HepG2 (cell line): ENCODE results near the gene MTG1. TPM values are rescaled to one million over a fixed set of nuclear protein-coding genes. Genes with fewer than 3 reads are reported as not detected.

Source experiments
- AGO2 ChIP-seq: fragments of 200-400 bp; formaldehyde crosslinking; optimal IDR thresholded peaks from 2 replicates; pipeline ENCODE3; 2017; ENCODE audit warnings: mild to moderate bottlenecking, low read depth, low read length, moderate library complexity
- EP300 ChIP-seq, 3 experiments: sonication (generic) in 1 of 3; formaldehyde crosslinking in 1 of 3; IDR thresholded peaks; 2 replicates each; pipeline versions ENCODE4 v1.5.1 to v1.6.1; 2011 to 2020; ENCODE audit warnings: low read depth in 2 of 3, low read length in 2 of 3, borderline replicate concordance in 1 of 3, improper control_type of control experiment in 1 of 3, mild to moderate bottlenecking in 1 of 3, missing genetic modification reagents in 1 of 3, moderate library complexity in 1 of 3
- GABPB1 ChIP-seq: IDR thresholded peaks from 2 replicates; pipeline ENCODE4 v1.6.1; 2016; ENCODE audit warnings: mild to moderate bottlenecking, missing genetic modification reagents, moderate library complexity, missing compliant biosample characterization
- HIVEP1 ChIP-seq: sonication (generic); formaldehyde crosslinking; IDR thresholded peaks from 2 replicates; pipeline ENCODE4 v1.4.0; 2020; ENCODE audit warnings: mild to moderate bottlenecking, missing genetic modification reagents
- KAT8 ChIP-seq: IDR thresholded peaks from 2 replicates; pipeline ENCODE4 v1.6.1; 2016; ENCODE audit warnings: missing genetic modification reagents, missing compliant biosample characterization
- KLF16 ChIP-seq, 2 experiments: sonication (generic) in 1 of 2; formaldehyde crosslinking in 1 of 2; IDR thresholded peaks; 2 replicates each; pipeline versions ENCODE4 v1.6.1 to v1.8.0; 2016 to 2023; ENCODE audit warnings: missing genetic modification reagents in 2 of 2, missing compliant biosample characterization in 1 of 2
- MAFF ChIP-seq: IDR thresholded peaks from 2 replicates; pipeline ENCODE4 v1.6.1; 2011; ENCODE audit warnings: low read depth, low read length, improper control_type of control experiment
- MED8 ChIP-seq: sonication (generic); formaldehyde crosslinking; IDR thresholded peaks from 2 replicates; pipeline ENCODE4 v1.8.1; 2023; ENCODE audit warnings: mild to moderate bottlenecking, missing genetic modification reagents; ENCODE audit not compliant: insufficient replicate concordance
- NFRKB ChIP-seq: fragments of 450-650 bp; IDR thresholded peaks from 2 replicates; pipeline ENCODE4 v1.6.1; 2017
- NFYB ChIP-seq: sonication (generic); formaldehyde crosslinking; IDR thresholded peaks from 2 replicates; pipeline ENCODE4 v1.4.0; 2020; ENCODE audit warnings: missing genetic modification reagents
- PCBP2 ChIP-seq: fragments of 200-400 bp; formaldehyde crosslinking; optimal IDR thresholded peaks from 2 replicates; pipeline ENCODE3; 2018; ENCODE audit warnings: low read length, low read depth; ENCODE audit not compliant: poor library complexity, severe bottlenecking
- SMYD3 ChIP-seq: sonication (generic); formaldehyde crosslinking; IDR thresholded peaks from 2 replicates; pipeline ENCODE4 v1.8.1; 2023; ENCODE audit warnings: mild to moderate bottlenecking, missing genetic modification reagents
- TRIM24 ChIP-seq: sonication (generic); formaldehyde crosslinking; IDR thresholded peaks from 2 replicates; pipeline ENCODE4 v1.8.0; 2022; ENCODE audit warnings: mild to moderate bottlenecking, missing genetic modification reagents
- ZMAT3 ChIP-seq: sonication (generic); formaldehyde crosslinking; conservative IDR thresholded peaks from 2 replicates; pipeline ENCODE4 v1.7.0; 2021; ENCODE audit warnings: missing genetic modification reagents
- ZNF331 ChIP-seq: sonication (generic); formaldehyde crosslinking; IDR thresholded peaks from 2 replicates; pipeline ENCODE4 v1.4.0; 2020; ENCODE audit warnings: missing genetic modification reagents
- ZNF678 ChIP-seq: sonication (generic); formaldehyde crosslinking; IDR thresholded peaks from 2 replicates; pipeline ENCODE4 v1.4.0; 2020; ENCODE audit warnings: mild to moderate bottlenecking, missing genetic modification reagents
- ZSCAN25 ChIP-seq: sonication (generic); formaldehyde crosslinking; IDR thresholded peaks from 2 replicates; pipeline ENCODE4 v1.8.0; 2022; ENCODE audit warnings: mild to moderate bottlenecking, missing genetic modification reagents
- polyA plus RNA-seq, 8 experiments: library from polyadenylated mRNA; depleted of rRNA in 3 of 8; stranded (reverse) in 7 of 8; unstranded in 1 of 8; fragments of >200 nt; fragmentation: Illumina TruSeq in 4 of 8; extraction: Trizol in 4 of 8; gene quantifications; 2 replicates each; pipeline versions ENCODE4 v1.2.1 to v1.2.3, GENCODE V29; 2011 to 2016; ENCODE audit warnings: low read depth in 4 of 8, missing spikeins in 1 of 8, mixed read lengths in 1 of 8; ENCODE audit not compliant: insufficient read depth in 1 of 8
- total RNA-seq, 5 experiments: library from RNA; depleted of rRNA; stranded (reverse); fragments of >200 nt; fragmentation: Illumina TruSeq; extraction: Trizol; gene quantifications; 2 replicates each; pipeline ENCODE4 v1.2.3, GENCODE V29; 2016; ENCODE audit warnings: low read depth in 1 of 5
- TF ChIP-seq, protein P1 (sequence below): sonication (generic); formaldehyde crosslinking; IDR thresholded peaks from 2 replicates; pipeline ENCODE4 v1.8.1; 2023; ENCODE audit warnings: mild to moderate bottlenecking, missing genetic modification reagents
- TF ChIP-seq, protein P2 (sequence below): sonication (generic); formaldehyde crosslinking; conservative IDR thresholded peaks from 2 replicates; pipeline ENCODE4 v1.8.0; 2022; ENCODE audit warnings: missing genetic modification reagents
- TF ChIP-seq, protein P3 (sequence below): sonication (generic); formaldehyde crosslinking; IDR thresholded peaks from 2 replicates; pipeline ENCODE4 v1.4.0; 2020; ENCODE audit warnings: missing genetic modification reagents
- TF ChIP-seq, protein P4 (sequence below): sonication (generic); formaldehyde crosslinking; IDR thresholded peaks from 2 replicates; pipeline ENCODE4 v1.5.0; 2020; ENCODE audit warnings: mild to moderate bottlenecking, missing genetic modification reagents
- TF ChIP-seq, protein P5 (sequence below): sonication (generic); formaldehyde crosslinking; IDR thresholded peaks from 2 replicates; pipeline ENCODE4 v1.5.0; 2020; ENCODE audit warnings: missing genetic modification reagents, mild to moderate bottlenecking, borderline replicate concordance

The MTG1 gene
- total and polyA plus RNA-seq, 2 of the 13 experiments (the other 11 are each of a cell fraction or from before 2014, with no cell fraction given) = 42.0 to 103 TPM

DNA sequence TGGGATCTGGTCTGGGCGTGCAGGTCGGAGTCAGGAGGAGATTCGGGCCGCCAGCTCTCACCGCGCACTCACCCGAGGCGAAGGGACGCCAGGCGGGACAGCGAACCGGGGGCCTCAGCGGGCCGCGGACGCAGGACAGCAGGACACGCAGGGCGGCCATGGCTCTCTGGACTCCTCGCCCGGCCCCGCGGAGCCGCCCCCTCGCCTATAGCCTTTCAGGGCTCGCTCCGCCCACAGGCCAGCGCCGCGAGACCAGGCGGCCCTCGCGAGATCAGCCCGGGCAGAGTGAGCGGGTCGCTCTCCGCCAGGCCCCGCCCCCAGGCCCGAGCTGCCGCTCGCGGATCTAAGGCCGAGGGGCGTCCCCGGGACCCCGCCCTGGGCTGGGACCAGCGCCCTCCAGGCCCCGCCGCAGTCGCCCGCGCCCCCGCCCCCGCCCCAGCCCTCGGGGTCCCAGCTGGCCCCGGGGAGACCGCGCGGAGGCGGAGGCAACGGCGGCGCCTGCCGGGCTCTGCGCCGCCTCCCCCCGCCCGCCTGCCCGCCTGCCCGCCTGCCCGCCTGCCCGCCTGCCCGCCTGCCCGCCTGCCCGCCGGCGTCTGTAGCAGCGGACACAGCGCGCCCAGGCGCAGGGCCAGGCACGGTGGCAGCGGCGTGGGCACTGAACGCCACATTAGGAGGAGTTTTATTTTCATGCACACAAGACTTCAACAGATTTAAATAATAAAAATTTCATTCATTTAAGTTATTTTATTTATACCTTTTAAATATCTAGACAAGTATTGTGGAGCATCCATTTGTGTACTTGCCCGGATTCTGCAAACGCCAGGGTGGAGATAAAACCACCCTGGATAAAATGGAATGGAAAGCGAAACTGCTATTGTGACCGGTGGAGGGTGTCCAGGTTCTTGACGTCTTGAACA is 20.5 kb upstream of the MTG1 start, which contains the start of gene ECHS1 (continued):
- TF ChIP-seq, protein P1, sequence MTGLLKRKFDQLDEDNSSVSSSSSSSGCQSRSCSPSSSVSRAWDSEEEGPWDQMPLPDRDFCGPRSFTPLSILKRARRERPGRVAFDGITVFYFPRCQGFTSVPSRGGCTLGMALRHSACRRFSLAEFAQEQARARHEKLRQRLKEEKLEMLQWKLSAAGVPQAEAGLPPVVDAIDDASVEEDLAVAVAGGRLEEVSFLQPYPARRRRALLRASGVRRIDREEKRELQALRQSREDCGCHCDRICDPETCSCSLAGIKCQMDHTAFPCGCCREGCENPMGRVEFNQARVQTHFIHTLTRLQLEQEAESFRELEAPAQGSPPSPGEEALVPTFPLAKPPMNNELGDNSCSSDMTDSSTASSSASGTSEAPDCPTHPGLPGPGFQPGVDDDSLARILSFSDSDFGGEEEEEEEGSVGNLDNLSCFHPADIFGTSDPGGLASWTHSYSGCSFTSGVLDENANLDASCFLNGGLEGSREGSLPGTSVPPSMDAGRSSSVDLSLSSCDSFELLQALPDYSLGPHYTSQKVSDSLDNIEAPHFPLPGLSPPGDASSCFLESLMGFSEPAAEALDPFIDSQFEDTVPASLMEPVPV = peak; percentile 81; the same call in 1 of the 2 replicates
- TF ChIP-seq EP300 (IDR thresholded peaks at IDR 0.05; ENCODE audit: low read depth in 2 of 2, low read length in 2 of 2) = no peak
- 0 out of 2 replicates have a peak, but pooled peaks have one; percentile 12 for TF ChIP-seq EP300 (CRISPR knock-in tag; IDR thresholded peaks at IDR 0.05; ENCODE audit: borderline replicate concordance)
- TF ChIP-seq SMYD3 (CRISPR knock-in tag) = no peak
- TF ChIP-seq, protein P2, sequence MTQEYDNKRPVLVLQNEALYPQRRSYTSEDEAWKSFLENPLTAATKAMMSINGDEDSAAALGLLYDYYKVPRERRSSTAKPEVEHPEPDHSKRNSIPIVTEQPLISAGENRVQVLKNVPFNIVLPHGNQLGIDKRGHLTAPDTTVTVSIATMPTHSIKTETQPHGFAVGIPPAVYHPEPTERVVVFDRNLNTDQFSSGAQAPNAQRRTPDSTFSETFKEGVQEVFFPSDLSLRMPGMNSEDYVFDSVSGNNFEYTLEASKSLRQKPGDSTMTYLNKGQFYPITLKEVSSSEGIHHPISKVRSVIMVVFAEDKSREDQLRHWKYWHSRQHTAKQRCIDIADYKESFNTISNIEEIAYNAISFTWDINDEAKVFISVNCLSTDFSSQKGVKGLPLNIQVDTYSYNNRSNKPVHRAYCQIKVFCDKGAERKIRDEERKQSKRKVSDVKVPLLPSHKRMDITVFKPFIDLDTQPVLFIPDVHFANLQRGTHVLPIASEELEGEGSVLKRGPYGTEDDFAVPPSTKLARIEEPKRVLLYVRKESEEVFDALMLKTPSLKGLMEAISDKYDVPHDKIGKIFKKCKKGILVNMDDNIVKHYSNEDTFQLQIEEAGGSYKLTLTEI (CRISPR knock-in tag) = no peak
- peak; percentile 73 for TF ChIP-seq GABPB1 (CRISPR knock-in tag)
- TF ChIP-seq, protein P3, sequence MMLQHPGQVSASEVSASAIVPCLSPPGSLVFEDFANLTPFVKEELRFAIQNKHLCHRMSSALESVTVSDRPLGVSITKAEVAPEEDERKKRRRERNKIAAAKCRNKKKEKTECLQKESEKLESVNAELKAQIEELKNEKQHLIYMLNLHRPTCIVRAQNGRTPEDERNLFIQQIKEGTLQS (CRISPR knock-in tag) = 0 out of 2 replicates have a peak, but pooled peaks have one; percentile 13
- no peak for TF ChIP-seq ZNF678
- TF ChIP-seq ZNF331 (CRISPR knock-in tag) = peak; percentile 44; the same call in 1 of the 2 replicates
- no peak for TF ChIP-seq MAFF
- TF ChIP-seq NFYB = peak; percentile 35; the same call in 1 of the 2 replicates
- TF ChIP-seq TRIM24 = no peak
- peak; percentile 71; the same call in 1 of the 2 replicates for TF ChIP-seq KAT8 (CRISPR knock-in tag)
- peak in 1 of 2 experiments; percentile 63; a peak in 2 of 4 replicates for TF ChIP-seq KLF16 (CRISPR knock-in tag; IDR thresholded peaks at IDR 0.05)
- TF ChIP-seq, protein P4, sequence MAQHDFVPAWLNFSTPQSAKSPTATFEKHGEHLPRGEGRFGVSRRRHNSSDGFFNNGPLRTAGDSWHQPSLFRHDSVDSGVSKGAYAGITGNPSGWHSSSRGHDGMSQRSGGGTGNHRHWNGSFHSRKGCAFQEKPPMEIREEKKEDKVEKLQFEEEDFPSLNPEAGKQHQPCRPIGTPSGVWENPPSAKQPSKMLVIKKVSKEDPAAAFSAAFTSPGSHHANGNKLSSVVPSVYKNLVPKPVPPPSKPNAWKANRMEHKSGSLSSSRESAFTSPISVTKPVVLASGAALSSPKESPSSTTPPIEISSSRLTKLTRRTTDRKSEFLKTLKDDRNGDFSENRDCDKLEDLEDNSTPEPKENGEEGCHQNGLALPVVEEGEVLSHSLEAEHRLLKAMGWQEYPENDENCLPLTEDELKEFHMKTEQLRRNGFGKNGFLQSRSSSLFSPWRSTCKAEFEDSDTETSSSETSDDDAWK (CRISPR knock-in tag) = no peak
- TF ChIP-seq, protein P5, sequence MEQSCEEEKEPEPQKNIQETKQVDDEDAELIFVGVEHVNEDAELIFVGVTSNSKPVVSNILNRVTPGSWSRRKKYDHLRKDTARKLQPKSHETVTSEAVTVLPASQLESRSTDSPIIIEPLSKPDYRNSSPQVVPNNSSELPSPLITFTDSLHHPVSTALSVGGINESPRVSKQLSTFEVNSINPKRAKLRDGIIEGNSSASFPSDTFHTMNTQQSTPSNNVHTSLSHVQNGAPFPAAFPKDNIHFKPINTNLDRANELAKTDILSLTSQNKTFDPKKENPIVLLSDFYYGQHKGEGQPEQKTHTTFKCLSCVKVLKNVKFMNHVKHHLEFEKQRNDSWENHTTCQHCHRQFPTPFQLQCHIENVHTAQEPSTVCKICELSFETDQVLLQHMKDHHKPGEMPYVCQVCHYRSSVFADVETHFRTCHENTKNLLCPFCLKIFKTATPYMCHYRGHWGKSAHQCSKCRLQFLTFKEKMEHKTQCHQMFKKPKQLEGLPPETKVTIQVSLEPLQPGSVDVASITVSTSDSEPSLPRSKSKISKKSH (CRISPR knock-in tag) = 0 out of 2 replicates have a peak, but pooled peaks have one; percentile 29
- TF ChIP-seq ZMAT3 (CRISPR knock-in tag) = peak; percentile 60; the same call in 1 of the 2 replicates
- TF ChIP-seq NFRKB = no peak
- no peak for TF ChIP-seq PCBP2
- no peak for TF ChIP-seq AGO2
- no peak for TF ChIP-seq MED8 (CRISPR knock-in tag)
- TF ChIP-seq ZSCAN25 (CRISPR knock-in tag) = peak; percentile 83
- TF ChIP-seq HIVEP1 = no peak
